Measurements from ENCODE around the gene EBLN2. TPM values are rescaled to one million over a fixed set of nuclear protein-coding genes. Genes with fewer than 3 reads are reported as not detected.

Gene EBLN2
- total RNA-seq, 1 donor from 2014 or later = 6.4 TPM

DNA sequence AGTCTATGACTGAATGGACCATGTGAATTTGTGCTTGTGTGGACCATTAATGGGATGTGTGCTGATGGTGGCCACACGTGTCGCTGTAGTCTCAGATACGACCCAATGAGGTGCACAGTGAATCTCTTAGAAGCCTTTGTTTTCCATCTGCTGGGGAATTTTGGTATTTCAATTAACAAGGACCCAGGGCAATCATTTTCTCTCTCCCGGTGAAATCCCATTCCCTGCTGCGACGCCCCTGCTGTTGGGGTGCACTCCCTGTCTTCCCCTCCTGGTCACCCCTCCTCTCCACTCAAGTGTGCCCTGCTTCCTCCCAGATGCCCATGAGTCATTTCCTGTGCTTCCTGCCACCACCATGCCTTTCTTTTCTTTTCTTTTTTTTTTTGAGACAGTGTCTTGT is 32.7 kb downstream of the EBLN2 start:
- Histone ChIP-seq H3K27ac (no peak overlapping the region), H3K4me3 (no peak overlapping the region), H3K9me3 (no peaks in the 10 kb centered on the region), H3K27me3 (no peaks in the 10 kb centered on the region), H3K4me1 (no peaks in the 10 kb centered on the region), H3K36me3 (no peaks in the 10 kb centered on the region)
- intact Hi-C loops (cut with DNase I) = no loop called here
- DNase-seq (ENCODE audit: extremely low spot score in 2 of 2) = no peak
- TF ChIP-seq POLR2A (IDR thresholded peaks at IDR 0.05) (no peak), CTCF (IDR thresholded peaks at IDR 0.05) (no peak), POLR2AphosphoS5 (IDR thresholded peaks at IDR 0.05; ENCODE audit: insufficient read depth in 1 of 2, low read depth in 1 of 2) (no peak)

DNA sequence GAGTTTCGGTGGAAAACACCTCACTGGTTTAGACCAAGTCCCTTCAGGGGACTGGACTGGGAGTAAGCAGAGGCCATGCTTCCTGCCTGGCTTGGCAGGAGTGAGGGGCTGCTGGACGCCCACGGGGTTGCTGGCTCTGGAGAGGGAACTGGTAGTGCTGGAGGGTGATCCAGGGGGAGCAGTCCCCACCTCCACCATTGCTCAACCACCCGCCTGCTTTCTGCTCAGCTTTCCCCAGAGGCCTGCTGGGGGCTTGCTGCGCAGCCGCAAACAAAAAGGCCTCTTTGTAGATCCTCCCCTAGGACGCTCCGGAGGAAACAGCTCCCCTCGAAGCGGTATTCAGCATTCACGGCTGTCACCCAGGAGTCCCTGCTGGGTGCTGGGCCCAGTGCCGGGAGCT is 33.5 kb downstream of the EBLN2 start:
- no peak for DNase-seq (ENCODE audit: extremely low spot score in 2 of 2)
- Histone ChIP-seq H3K4me1 (no peaks in the 10 kb centered on the region), H3K27me3 (no peaks in the 10 kb centered on the region), H3K36me3 (no peaks in the 10 kb centered on the region), H3K9me3 (no peaks in the 10 kb centered on the region), H3K4me3 (no peak overlapping the region), H3K27ac (no peak overlapping the region)
- intact Hi-C loops (cut with DNase I) = no loop called here
- TF ChIP-seq POLR2A (IDR thresholded peaks at IDR 0.05) = no peak
- TF ChIP-seq POLR2AphosphoS5 (IDR thresholded peaks at IDR 0.05; ENCODE audit: insufficient read depth in 1 of 2, low read depth in 1 of 2) = no peak
- TF ChIP-seq CTCF (IDR thresholded peaks at IDR 0.05) = no peak

DNA sequence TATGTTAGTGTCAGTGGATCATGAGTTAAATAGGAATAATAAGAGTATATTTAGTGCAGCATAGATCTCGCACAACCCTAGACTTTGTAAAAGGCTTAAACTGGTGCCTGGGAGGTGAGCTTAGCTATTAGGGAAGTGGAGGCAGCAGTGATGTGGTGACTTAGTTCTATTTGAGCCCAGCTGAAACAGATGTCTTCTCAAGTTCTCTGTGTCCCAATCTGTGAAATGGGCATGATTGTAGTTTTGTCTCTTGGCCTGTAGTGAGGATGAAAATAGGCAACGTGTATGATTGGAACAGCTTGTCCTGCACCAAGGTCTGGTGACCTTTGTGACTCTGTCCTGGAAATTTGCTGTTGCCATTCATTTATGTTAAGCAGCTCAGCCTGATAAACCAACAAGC is 34.7 kb downstream of the EBLN2 start:
- no peak for DNase-seq (ENCODE audit: extremely low spot score in 2 of 2)
- no peaks in the 10 kb centered on the region for H3K27me3 ChIP-seq
- peaks cover 5% of the 10 kb centered on the region for H3K4me1 ChIP-seq
- H3K27ac ChIP-seq = no peak overlapping the region
- no peak for TF ChIP-seq POLR2A (IDR thresholded peaks at IDR 0.05)
- no peak for TF ChIP-seq CTCF (IDR thresholded peaks at IDR 0.05)
- TF ChIP-seq POLR2AphosphoS5 (IDR thresholded peaks at IDR 0.05; ENCODE audit: insufficient read depth in 1 of 2, low read depth in 1 of 2) = no peak
- no peak overlapping the region for H3K4me3 ChIP-seq
- no peaks in the 10 kb centered on the region for H3K9me3 ChIP-seq
- intact Hi-C loops (cut with DNase I) = no loop called here
- no peaks in the 10 kb centered on the region for H3K36me3 ChIP-seq

DNA sequence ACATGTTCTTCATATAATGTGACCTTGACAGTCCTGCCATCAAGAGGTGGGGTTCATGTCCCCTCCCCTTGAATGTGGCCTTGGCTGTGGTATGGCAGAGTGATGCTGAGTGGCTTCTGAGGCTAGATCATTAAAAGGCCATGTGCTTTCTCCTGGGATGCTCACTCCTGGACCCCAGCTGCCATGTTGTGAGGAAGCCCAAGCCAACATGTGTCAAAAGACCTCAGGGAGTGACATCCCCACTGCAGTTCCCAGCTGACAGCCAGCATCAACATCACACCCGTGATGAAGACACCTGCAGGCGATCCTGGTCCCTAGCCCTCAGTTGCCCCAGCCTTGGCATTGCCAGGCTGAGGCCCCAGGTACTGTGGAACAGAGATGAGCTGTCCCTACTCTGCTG is 36.6 kb downstream of the EBLN2 start:
- H3K27me3 ChIP-seq = no peaks in the 10 kb centered on the region
- H3K4me1 ChIP-seq = peaks cover 5% of the 10 kb centered on the region
- H3K4me3 ChIP-seq = no peak overlapping the region
- intact Hi-C loops (cut with DNase I) = no loop called here
- DNase-seq (ENCODE audit: extremely low spot score in 2 of 2) = no peak
- no peak overlapping the region for H3K27ac ChIP-seq
- H3K9me3 ChIP-seq = no peaks in the 10 kb centered on the region
- H3K36me3 ChIP-seq = no peaks in the 10 kb centered on the region
- TF ChIP-seq POLR2AphosphoS5 (IDR thresholded peaks at IDR 0.05; ENCODE audit: insufficient read depth in 1 of 2, low read depth in 1 of 2) (no peak), CTCF (IDR thresholded peaks at IDR 0.05) (no peak), POLR2A (IDR thresholded peaks at IDR 0.05) (no peak)

- Histone ChIP-seq H3K36me3 (no peaks in the 10 kb centered on the region), H3K4me3 (no peak overlapping the region), H3K27ac (no peak overlapping the region), H3K4me1 (peaks cover 5% of the 10 kb centered on the region), H3K9me3 (no peaks in the 10 kb centered on the region), H3K27me3 (no peaks in the 10 kb centered on the region)
- TF ChIP-seq POLR2A (IDR thresholded peaks at IDR 0.05) (no peak), POLR2AphosphoS5 (IDR thresholded peaks at IDR 0.05; ENCODE audit: insufficient read depth in 1 of 2, low read depth in 1 of 2) (no peak), CTCF (IDR thresholded peaks at IDR 0.05) (no peak)
- DNase-seq (ENCODE audit: extremely low spot score in 2 of 2) = no peak
- intact Hi-C loops (cut with DNase I) = no loop called here
Observed at GRCh38 chr3:73098873-73099272, 37.4 kb downstream of the EBLN2 start.
